A673 (cell line): ENCODE results near the gene GRIN2A.

ENCODE experiments used
- EZH2 ChIP-seq: fragments of 200-600 bp; sonication (generic); IDR thresholded peaks from 2 replicates; pipeline ENCODE4 v1.6.1; 2017; ENCODE audit warnings: borderline replicate concordance, low read depth, mild to moderate bottlenecking, mixed read lengths, antibody characterized with exemption, low read length; ENCODE audit not compliant: poor library complexity, severe bottlenecking
- TF ChIP-seq, protein P1 (sequence below): fragments of 300-800, 200-600 bp; sonication (generic); conservative IDR thresholded peaks from 2 replicates; pipeline ENCODE4 v1.5.1; 2017; ENCODE audit warnings: low read depth, mild to moderate bottlenecking, antibody characterized with exemption, low read length, moderate library complexity, mixed read lengths

DNA sequence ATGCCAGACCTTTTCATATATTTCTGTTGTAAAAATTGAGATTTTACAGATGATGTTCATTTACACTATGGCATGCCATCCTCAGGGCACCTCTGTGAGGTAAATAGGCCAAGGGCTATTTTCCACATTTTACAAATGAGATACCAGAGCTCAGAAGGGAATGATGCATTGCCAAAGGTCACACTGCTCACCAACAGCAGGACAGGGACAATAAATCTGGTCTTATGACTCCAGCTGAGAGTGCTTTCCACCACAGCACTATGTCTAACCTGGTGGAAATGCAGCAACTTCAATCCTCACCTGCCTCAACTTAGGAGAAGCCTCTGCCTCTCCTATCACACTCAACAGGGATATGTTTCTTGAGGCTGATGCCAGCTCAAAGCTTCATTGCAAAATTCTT lies 40.6 kb downstream of the GRIN2A start:
- no peak for TF ChIP-seq EZH2
- TF ChIP-seq, protein P1, sequence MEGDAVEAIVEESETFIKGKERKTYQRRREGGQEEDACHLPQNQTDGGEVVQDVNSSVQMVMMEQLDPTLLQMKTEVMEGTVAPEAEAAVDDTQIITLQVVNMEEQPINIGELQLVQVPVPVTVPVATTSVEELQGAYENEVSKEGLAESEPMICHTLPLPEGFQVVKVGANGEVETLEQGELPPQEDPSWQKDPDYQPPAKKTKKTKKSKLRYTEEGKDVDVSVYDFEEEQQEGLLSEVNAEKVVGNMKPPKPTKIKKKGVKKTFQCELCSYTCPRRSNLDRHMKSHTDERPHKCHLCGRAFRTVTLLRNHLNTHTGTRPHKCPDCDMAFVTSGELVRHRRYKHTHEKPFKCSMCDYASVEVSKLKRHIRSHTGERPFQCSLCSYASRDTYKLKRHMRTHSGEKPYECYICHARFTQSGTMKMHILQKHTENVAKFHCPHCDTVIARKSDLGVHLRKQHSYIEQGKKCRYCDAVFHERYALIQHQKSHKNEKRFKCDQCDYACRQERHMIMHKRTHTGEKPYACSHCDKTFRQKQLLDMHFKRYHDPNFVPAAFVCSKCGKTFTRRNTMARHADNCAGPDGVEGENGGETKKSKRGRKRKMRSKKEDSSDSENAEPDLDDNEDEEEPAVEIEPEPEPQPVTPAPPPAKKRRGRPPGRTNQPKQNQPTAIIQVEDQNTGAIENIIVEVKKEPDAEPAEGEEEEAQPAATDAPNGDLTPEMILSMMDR, result no peak
